Central memory CD4-positive, alpha-beta T cell (primary cell): ENCODE results near the gene PTPN4.

Experiments
- DNase-seq: peaks from one replicate; pipeline ENCODE4 v3.0.0; 2022
- total RNA-seq, 3 experiments: gene quantifications; one replicate each; lab custom pipeline; 2026; lab: John Stamatoyannopoulos, UW

The PTPN4 gene, protein sequence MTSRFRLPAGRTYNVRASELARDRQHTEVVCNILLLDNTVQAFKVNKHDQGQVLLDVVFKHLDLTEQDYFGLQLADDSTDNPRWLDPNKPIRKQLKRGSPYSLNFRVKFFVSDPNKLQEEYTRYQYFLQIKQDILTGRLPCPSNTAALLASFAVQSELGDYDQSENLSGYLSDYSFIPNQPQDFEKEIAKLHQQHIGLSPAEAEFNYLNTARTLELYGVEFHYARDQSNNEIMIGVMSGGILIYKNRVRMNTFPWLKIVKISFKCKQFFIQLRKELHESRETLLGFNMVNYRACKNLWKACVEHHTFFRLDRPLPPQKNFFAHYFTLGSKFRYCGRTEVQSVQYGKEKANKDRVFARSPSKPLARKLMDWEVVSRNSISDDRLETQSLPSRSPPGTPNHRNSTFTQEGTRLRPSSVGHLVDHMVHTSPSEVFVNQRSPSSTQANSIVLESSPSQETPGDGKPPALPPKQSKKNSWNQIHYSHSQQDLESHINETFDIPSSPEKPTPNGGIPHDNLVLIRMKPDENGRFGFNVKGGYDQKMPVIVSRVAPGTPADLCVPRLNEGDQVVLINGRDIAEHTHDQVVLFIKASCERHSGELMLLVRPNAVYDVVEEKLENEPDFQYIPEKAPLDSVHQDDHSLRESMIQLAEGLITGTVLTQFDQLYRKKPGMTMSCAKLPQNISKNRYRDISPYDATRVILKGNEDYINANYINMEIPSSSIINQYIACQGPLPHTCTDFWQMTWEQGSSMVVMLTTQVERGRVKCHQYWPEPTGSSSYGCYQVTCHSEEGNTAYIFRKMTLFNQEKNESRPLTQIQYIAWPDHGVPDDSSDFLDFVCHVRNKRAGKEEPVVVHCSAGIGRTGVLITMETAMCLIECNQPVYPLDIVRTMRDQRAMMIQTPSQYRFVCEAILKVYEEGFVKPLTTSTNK
- 35.9 to 259 (median 156) reads per million in 3 experiments for total RNA-seq

DNA sequence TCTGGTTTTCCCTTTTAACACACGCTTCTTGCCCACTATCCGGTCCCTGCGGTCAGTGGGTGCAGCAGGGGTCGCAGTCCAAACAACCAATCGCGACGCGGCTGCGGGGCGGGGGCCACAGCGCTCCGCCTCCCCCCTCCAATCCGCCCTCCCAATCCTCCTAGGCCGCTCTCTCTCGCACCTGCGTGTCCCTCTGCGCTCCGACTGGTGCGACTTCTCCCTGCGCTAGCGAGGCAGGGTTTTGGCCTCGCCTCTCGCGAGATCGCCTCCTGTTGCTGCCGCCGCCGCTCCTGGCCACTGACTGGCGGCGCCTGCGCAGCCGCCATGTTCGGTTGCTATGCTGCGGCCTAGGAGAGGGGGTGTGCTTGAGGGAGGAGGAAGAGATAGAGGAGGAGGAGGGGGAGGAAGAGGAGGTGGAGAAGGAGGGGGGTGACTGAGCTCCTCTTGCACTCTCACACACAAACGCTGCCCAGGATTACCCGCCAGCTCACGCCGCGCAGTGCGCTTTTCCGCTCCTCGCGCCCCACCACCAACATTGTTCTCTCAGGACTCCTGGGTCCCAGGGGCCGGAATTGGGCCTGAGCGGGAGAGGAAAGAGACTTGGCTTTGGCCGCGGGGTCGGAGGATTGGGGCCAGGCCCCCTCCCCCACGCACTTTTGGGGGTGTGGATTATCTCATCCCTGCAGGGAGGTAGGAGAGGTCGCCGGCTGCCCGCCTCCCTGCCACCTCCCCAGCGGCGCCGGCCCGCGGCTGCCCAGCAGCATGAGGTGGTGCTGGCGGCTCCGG, at the start of gene PTPN4:
Gene PTPN4, plus strand, starts transcription at position 472 of the 786 bp plus-strand sequence. CDS start 49,932 bp downstream, outside the sequence.
- DNase-seq: peak; percentile 97

DNA sequence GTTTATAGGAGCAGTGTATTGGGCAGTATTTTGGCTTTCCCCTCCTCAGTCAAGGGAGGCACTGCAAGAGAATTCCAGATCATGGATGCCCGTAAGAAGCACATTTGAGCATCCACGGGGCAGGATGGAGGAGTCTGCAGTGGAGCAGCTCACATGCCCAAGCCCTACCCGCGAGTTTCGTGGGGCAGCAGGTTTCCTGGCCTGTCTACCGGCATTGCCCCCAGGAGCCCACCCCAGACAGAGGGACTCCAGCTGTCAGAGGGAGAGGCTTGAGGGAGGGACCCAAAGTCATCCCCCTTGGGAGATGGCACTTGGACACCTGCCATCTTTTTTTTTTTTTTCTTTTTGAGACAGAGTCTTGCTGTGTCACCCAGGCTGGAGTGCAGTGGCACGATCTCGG, 49.4 kb upstream of the PTPN4 start:
- DNase-seq: no peak

DNA sequence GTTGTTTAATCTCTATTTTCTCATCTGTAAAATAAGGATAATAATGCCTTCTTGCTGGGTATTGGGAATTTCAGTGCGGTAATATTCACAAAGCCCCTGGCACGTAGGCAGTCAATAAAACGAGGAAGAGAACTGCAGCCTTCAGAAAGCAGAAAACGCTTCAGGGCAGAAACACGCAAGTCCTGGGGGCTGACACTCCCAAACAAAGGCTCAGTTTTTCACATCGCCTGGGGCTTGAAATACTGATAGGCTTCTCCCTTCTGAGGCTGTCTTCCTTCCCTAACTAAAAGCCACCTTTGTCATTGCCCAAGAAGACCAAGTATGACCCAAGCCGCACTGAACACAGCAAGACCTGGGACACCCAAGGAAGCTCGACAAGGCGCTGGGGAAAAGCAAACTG, 48.4 kb upstream of the PTPN4 start:
- no peak for DNase-seq

DNA sequence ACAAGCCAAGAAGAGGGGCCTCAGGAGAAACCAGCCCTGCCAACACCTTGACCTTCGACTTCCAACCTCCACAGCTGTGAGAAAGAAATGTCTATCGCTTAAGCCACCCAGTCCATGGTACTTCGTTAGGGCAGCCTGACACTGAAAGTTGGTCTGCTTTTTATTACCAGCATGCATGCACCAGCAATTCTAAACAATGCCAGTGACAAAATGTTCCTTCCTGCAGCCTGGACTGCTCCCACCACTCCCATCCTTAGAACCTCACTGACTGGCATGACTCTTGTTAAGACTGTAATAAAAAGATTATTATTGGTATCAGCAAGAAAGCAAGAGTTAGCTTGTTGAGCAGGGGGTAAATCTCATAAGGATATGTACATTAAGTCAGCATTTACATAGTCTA, 47.2 kb upstream of the PTPN4 start:
- DNase-seq: no peak

DNA sequence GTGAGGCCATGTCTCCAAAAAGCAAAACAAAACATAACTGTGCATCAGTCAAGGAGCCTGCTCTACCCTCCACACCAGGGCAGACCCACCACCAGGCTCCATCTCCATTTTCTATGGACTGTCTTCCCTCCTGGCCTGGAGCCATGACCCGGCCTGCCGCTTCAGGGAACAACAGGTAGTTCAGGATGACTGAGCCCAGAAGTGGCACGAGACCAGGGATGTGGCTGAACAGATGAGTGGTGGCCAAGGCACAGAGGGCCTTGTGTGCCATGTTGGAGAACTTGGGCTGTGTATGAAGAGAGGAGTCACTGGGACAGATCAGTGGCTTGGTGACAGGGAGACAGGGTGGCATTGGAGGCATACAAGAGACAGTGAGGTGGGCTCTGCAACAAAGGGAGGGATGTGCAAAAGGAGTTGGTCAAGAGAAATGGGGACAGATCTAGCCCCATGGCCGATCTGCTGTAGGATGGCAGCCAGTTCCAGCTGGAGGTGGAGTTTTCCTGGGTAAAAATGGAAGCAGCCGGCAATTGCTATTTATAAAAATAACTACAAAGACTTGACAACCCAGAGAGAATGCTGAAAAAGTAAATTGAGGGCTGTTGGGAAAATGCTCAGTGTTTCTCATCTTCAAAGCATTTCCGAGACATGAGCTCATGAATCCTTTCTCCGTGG, 45.8 kb upstream of the PTPN4 start:
- no peak for DNase-seq

DNA sequence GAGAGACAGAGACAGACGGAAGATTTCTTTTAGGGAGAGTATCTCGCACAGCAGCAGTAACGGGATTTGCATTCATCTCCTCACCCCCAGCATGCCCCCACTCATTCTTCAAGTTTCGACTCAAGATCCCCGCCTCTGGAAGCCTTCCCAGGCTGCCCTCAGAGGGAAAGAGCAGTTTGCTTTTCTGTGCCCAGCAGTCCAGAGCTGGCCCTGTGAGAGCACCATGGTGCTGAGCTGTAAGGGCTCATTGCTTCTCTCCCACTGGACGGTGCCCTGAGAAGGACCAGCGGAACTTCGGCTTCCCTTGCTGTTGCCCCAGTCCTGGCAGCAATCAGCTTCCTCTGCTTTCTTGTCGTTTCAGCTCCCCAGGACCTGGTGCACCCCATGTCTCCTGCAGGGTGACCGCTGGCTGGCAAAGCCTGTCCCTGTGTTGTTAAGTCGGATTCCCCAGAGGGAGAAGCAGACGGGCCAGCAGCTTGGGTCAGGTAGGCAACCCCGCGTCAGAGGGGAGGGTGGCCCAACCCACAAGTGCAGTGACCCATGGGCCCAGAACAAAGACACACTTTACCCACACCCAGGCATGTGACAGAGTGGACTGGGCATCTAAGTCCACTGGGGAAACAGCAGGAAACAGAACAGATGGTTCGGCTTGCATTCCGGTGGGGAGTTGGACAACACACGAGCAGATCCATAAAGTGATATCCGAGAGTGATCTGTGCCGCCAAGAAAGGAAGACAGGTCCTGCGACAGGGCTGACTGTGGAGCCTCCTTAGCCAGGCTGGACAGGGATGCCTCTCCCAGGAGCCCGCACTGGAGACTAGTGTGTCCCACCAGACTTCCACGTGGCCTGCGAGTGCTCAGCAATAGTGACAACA, 44.1 kb upstream of the PTPN4 start:
- no peak for DNase-seq

DNA sequence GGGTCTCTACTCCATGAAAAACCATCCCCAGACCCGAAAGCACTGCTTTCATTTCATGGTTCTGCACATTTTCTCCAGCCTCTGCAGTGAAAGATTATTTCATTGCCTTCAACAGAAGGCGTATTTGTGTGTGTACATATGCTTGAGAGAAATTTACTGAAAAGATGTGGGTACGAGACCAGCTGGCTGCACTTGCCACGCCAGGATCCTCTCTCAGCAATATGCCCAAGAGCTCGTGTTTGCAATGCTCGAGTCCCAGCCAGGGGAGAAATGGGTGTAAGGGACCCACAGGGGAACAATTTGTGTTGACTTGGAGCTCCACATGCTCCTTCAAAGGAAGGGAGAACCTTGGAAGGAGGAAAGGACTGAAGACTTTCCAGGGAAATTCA, 43.4 kb upstream of the PTPN4 start:
- no peak for DNase-seq

DNA sequence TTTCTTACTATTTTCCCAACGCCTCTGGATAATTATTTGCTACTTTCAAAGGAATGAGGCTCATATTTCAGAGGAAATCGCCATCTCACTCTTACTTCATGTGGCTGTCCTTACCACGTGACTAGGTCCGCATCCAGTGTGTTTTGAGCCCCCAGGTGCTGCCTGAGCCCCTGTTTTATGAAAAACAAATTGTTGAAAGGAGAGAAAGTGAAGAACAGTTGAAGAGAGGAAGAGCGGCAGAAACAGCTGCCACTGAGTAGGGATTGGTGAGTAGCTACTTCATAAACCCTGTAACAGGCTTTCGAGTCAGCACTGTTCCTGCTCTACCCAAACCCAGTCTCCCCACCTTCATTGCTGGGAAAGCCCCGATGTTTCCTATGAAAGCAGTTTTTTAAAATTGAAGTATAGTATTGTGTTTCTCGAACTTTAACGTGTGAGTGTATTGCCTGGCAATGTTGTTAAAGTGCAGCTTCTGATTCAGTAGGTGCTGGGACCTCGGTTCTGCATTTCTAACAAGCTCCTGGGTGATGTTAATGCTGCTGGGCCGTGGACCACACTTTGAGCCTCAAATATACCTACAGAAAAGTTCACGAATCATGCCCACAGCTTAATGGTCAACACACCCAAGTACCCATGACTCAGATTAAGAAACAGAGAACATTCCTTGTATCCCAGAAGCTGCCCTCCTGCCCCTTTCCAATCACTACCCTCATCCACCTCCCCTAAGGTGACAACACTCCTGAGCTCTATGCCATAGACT, 41.0 kb upstream of the PTPN4 start:
- no peak for DNase-seq

DNA sequence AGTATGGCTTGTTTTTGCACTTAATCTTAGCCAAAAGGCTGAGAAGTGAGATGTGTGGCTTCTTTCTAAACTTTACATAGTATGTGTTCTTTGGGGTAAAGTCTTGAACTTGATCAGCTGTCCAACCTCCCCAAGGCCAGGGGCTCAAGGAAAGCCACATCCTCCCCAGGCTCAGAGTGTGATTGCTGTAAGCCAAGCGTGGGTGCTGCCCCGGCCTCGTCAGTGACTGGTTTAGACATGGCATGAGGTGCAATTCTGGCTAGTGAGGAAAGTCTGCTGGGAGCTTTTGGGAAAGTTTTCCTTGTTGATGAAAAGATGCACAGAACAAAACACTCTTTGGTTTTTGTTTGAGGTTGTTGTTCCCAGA, 40.5 kb upstream of the PTPN4 start:
- no peak for DNase-seq

DNA sequence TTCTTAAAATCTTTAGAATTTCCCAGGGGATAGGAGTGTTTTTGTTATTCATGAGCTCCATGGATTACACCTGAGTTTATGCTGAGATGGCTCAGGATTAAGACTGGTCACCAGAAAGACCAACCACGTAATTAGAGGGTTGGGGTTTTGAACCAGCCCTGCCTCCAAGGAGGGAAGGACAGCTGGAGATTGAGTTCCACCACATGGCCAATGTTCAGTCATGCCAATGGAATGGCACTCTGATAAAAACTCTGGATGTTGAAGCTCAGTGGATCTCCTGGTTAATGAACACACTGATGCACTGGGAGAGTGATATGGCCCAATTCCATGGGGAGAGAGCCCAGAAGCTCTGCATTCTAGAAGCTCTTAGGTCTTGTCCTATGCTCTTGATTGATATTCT, 38.7 kb upstream of the PTPN4 start:
- DNase-seq: no peak

DNA sequence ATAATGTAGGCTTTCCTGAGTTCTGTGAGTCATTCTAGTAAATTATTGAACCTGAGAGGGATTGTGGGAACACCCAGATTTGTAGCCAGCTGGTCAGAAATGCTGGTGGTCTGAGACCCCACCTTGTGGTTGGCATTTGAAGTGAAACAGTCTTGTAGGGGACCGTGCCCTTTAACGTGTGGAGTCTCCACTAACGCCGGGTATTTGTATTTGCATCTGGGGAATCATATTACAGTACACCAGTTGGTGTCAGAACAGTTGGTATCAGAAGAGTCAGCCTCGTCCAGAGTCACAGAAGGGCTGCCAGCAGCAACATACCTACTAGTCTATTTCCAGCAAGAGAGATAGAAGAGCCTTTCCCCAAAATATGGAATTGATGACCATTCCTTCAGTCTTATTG, 38.3 kb upstream of the PTPN4 start:
- DNase-seq: no peak

DNA sequence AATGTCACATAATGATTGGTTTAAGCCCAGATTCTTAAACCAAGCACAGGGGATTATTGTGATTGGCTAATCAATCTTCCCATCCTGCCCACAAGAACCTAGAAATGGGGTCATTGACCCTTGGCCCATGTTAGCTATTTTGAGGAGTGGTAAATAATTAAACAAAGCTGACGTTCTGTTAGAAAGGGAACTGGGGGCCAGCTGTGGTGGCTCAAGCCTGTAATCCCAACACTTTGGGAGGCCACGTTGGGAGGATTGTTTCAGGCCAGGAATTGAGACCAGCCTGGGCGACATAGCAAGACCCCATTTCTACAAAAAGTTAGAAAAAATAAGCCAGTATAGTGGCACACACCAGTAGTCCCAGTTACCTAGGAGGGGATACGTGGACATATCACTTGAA, 37.8 kb upstream of the PTPN4 start:
- DNase-seq: no peak

DNA sequence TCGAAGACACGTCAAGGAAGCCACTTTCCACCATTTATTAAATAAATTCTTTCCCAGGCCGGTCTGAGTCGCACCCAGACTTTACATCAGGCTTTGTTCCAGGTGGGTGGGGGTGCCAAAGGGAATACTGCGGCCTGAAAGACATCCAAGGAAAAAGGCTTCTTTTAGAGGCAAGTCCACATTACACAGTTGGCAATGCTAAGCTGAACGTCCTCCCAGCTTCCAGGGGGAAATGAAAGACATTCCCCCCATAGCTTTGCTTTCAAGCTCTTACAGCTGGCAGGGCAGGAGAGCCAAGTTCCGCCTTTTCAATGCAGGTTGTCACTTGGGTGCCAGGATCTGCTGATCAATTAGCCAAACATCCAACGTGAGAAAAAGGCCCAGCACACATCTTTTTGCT, 36.5 kb upstream of the PTPN4 start:
- no peak for DNase-seq

DNA sequence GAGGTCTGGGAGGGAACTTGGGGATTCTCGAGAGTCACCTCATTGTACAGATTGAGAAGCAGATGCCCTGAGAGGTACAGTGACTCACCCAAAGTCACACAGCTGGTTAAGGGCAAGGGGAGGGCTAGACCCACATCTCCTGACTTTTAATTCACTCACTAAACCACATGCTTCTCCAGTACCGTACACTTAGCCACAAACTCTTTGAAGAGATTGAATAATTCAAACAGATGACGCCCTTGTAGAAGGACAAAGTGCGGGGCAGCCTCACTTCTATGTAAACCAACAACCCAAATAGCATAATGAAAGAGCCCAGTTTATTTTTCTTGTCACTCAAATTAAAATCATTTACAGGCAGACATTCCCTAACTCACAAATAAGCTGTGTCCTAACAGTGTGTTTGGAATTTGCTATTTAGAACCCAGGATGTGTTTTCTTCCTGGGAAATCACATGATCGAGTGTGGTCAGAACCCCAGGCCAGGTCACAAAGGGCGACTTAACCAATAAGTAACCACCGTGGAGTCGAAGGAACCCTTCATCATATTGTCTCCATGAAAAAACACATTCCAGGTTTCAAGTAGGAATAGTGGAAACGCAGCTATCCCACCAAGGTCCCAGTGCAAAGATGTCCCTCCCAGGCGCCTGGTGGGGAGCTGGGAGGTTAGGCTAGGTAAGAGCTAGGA, 35.8 kb upstream of the PTPN4 start:
- no peak for DNase-seq

DNA sequence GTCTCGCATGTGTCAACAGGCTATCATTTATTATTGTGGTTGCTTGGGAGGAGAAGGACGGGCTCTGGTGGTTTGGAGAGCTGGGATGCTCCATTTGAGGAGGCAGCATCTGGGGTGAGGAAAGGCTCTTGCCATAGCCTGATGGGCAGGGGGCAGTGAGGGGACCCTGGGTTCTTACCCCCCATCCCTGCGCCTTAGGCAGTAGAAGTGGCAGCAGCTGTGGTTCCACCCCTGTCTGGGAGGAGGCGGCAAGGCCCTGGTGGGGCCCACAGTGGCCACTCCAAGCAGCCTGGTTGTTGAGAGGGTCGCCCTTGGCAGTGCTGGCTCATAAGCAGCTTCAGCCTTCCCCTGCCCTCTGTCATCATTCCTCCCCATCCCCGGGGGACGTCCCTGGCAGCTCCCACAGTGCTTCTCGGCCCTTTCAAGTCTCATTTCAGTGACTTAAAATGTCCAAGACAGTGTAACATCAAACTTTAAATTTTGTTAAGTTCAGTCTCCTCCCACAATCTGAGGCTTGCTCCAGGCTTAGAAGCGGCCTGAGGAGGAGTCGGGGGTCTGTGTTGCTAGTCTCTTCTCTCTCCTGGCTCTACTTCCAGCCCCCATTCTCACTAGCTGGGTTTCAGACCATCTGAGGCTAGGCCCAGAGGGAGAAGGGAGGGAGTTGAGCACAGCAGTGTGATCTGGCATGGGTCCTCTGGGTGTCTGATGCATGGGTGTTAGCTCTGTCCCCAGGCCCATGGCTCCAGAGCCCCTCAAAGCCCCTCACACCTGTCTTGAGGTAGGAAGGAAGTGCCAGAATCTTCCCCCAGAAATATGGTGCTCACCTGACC, 34.9 kb upstream of the PTPN4 start:
- DNase-seq: no peak

DNA sequence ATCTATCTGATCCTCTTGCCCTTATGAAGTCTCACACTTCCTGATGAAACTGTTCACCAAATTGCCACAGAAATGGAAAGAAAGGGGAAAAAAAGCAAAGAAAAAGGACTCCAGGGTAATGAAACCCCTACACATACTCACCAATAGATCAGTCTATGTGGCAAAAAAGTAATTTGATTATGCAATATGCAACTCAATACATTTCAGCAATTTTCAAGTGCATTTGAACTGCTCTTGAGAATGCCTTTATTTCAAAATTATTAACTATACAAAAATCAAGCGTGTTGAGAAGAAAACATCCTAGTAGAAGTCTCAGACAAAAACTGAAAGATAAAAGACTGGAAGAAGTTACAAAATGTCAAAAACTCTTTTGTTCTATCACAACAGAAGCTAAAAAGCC, 32.2 kb upstream of the PTPN4 start:
- DNase-seq: no peak

DNA sequence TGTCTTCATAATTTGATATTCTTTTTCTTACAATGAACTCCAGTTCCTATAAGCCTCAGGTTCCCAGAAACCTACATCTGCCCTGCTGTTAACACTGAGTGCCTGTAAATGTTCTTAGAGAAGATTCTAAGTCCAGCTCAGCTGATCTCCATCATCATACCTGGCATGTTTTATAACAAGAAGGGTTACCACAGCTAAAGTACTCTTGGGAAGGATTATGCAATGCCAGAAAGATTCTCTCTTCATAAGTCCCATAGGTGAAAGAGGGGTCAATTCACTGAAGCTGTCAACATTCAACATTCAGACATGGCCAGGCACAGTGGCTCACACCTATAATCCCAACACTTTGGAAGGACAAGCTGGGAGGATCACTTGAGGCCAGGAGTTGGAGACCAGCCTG, 31.3 kb upstream of the PTPN4 start:
- DNase-seq: no peak

DNA sequence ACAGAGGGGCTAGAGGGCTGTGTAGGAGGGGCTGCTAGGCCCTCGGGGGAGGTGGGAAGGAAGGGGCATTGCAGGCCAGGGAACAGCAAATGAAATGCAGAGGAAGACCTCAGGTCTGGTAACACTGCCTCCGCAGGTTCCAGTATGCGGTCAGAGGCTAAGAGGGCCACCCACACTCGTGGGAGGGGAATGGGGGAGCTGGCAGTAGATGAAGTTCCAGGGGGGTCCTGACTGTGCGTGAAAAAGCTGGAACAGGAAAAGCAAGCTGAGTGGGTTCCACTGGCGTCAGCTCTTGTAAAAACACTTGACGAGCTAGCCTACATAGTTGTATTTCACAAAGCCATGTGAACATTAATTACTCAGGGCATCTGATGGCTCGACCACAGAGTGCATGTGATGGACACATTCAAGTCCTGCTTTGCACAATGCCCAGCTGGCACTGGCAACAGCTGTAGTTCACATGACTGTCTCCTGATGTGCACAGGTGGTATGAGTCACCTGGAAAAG, 29.0 kb upstream of the PTPN4 start:
- DNase-seq: no peak

DNA sequence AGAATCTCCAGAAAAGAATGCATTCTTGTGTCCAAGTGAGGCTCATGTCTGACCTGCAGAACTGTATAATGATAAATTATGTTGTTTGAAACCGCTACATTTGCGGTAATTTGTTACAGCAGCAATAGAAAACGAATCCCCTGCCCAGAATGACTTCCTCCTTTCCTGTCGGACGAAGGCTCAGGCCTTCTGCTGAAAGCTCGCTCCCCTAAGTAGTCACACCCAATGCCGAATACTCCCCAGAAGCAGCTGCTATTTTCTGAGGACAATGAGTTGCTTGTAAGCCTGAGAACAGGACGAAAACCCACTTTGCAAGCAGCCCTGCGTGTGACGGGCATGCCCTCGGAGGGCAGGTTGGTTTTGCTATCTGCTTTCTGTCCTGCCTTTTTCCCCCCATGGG, 27.7 kb upstream of the PTPN4 start:
- no peak for DNase-seq
